WTC11 (cell line): Measurements from ENCODE around the gene CYBA.

Experiments used
- ATF3 ChIP-seq: sonication (generic); formaldehyde crosslinking; conservative IDR thresholded peaks from 2 replicates; pipeline ENCODE4 v1.8.1; 2022; ENCODE audit warnings: mild to moderate bottlenecking, missing genetic modification reagents
- ELF4 ChIP-seq: sonication (generic); formaldehyde crosslinking; IDR thresholded peaks from 2 replicates; pipeline ENCODE4 v1.8.1; 2022; ENCODE audit warnings: low read depth, mild to moderate bottlenecking, moderate library complexity, missing genetic modification reagents
- ESRRA ChIP-seq: sonication (generic); formaldehyde crosslinking; IDR thresholded peaks from 2 replicates; pipeline ENCODE4 v1.8.1; 2022; ENCODE audit warnings: mild to moderate bottlenecking, missing genetic modification reagents, borderline replicate concordance
- NR1H2 ChIP-seq: sonication (generic); formaldehyde crosslinking; IDR thresholded peaks from 2 replicates; pipeline ENCODE4 v1.9.0; 2021; ENCODE audit warnings: mild to moderate bottlenecking, moderate library complexity, missing genetic modification reagents
- NR3C1 ChIP-seq: sonication (generic); formaldehyde crosslinking; conservative IDR thresholded peaks from 2 replicates; pipeline ENCODE4 v1.8.1; 2023; ENCODE audit warnings: low read depth, mild to moderate bottlenecking, missing genetic modification reagents
- ZMAT4 ChIP-seq: fragments of 250-450 bp; sonication (Bioruptor Pico); IDR thresholded peaks from 2 replicates; pipeline ENCODE4 v1.9.0; 2021; ENCODE audit warnings: mild to moderate bottlenecking
- TF ChIP-seq, protein P1 (sequence below): fragments of 200-600 bp; IDR thresholded peaks from 2 replicates; pipeline ENCODE4 v1.8.0; 2022; ENCODE audit warnings: antibody characterized with exemption
- TF ChIP-seq, protein P2 (sequence below): sonication (generic); formaldehyde crosslinking; IDR thresholded peaks from 2 replicates; pipeline ENCODE4 v1.8.0; 2022; ENCODE audit warnings: mild to moderate bottlenecking, missing genetic modification reagents

- TF ChIP-seq, protein P1, sequence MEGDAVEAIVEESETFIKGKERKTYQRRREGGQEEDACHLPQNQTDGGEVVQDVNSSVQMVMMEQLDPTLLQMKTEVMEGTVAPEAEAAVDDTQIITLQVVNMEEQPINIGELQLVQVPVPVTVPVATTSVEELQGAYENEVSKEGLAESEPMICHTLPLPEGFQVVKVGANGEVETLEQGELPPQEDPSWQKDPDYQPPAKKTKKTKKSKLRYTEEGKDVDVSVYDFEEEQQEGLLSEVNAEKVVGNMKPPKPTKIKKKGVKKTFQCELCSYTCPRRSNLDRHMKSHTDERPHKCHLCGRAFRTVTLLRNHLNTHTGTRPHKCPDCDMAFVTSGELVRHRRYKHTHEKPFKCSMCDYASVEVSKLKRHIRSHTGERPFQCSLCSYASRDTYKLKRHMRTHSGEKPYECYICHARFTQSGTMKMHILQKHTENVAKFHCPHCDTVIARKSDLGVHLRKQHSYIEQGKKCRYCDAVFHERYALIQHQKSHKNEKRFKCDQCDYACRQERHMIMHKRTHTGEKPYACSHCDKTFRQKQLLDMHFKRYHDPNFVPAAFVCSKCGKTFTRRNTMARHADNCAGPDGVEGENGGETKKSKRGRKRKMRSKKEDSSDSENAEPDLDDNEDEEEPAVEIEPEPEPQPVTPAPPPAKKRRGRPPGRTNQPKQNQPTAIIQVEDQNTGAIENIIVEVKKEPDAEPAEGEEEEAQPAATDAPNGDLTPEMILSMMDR, result no peak
- TF ChIP-seq ELF4, result no peak
- TF ChIP-seq, protein P2, sequence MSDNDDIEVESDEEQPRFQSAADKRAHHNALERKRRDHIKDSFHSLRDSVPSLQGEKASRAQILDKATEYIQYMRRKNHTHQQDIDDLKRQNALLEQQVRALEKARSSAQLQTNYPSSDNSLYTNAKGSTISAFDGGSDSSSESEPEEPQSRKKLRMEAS (CRISPR knock-in tag), result no peak
- no peak for TF ChIP-seq ATF3 (CRISPR knock-in tag)
- TF ChIP-seq NR1H2 (CRISPR knock-in tag), result no peak
- TF ChIP-seq ZMAT4 (CRISPR knock-in tag), result no peak
- no peak for TF ChIP-seq ESRRA (CRISPR knock-in tag)
- no peak for TF ChIP-seq NR3C1 (CRISPR knock-in tag)
These were observed 49.4 kb upstream of the CYBA start for GRCh38 chr16:88700322-88700635.
